ENCODE results near the gene RGL1. TPM values are rescaled to one million over a fixed set of nuclear protein-coding genes. Genes with fewer than 3 reads are reported as not detected.

RGL1 gene
- total RNA-seq, 1 donor from 2014 or later: 0.26 TPM

DNA sequence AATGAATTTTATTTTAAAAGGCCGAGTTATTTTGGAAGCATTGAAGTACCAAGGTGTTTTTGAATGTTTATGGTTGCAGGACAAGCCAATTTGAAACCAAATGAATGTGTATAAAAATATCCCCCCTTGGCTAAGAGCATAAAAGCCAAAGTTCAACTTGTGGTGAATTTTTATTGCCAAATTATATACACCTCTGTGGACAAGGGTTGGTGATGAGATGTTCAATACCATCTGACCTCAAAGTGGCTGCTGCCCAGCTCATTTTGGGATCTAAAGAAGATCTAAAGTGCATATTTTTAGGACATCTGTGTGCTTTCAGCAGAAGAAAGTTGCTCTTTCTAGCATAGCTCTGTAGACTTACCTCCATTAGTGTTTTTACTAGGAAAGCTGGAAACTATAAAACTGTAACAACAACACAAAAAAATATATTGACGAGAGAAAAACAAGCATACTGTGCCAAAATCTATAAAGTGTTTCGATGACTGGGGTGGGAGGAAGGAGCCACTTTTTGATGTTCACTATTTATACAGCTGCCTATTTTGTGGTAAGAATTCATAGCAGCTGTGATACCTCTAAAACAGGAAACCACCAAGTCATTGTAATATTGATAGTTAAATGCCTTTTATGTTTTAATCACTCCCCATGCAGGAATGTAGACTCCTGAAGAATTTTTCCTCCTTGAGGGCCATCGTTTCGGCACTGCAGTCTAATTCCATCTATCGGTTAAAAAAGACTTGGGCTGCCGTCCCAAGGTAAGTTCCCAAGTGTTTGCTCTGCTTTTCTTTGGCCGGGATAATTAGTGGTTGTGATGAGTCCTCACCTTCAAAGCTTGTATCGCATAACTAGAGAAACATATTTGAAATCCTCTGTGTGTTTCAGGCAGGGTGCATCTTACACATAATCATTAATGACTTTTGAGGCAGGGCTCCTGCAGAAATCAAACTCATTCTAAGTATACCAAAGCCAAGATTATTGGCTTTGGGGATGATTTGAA is 83.2 kb downstream of the RGL1 start:
- TF ChIP-seq, protein P1, sequence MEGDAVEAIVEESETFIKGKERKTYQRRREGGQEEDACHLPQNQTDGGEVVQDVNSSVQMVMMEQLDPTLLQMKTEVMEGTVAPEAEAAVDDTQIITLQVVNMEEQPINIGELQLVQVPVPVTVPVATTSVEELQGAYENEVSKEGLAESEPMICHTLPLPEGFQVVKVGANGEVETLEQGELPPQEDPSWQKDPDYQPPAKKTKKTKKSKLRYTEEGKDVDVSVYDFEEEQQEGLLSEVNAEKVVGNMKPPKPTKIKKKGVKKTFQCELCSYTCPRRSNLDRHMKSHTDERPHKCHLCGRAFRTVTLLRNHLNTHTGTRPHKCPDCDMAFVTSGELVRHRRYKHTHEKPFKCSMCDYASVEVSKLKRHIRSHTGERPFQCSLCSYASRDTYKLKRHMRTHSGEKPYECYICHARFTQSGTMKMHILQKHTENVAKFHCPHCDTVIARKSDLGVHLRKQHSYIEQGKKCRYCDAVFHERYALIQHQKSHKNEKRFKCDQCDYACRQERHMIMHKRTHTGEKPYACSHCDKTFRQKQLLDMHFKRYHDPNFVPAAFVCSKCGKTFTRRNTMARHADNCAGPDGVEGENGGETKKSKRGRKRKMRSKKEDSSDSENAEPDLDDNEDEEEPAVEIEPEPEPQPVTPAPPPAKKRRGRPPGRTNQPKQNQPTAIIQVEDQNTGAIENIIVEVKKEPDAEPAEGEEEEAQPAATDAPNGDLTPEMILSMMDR (IDR thresholded peaks at IDR 0.05; ENCODE audit: insufficient read depth, low read length, severe bottlenecking): no peak
- Histone ChIP-seq H3K36me3 (ENCODE audit: control insufficient read depth, insufficient read depth, low read length) (no peaks in the 10 kb centered on the region), H3K27me3 (ENCODE audit: control insufficient read depth, insufficient read depth, low read length) (no peaks in the 10 kb centered on the region), H3K4me3 (ENCODE audit: low read depth, low read length) (no peak overlapping the region)
- DNase-seq (ENCODE audit: low read depth): no peak
- no peak for FAIRE-seq

DNA sequence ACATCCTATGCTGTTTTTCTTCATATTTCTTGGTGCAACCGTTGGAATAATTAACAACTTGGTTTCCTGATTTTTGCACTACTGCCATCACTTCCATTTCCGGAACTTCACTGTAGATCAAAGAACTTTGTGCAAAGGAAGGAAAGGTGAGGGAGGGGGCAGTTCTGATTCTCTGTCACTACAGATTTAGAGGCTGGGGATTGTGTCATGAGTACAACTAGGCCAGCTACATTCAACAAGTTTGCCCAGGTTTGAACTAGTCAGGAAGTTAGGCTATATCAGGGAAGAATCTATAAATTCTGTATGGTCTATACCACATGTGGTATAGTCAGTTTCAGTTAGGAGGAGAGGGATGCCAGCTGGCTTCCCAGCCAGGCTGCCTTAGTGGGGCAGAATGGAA is 84.2 kb downstream of the RGL1 start:
- TF ChIP-seq, protein P1 (IDR thresholded peaks at IDR 0.05; ENCODE audit: insufficient read depth, low read length, severe bottlenecking): no peak
- Histone ChIP-seq H3K4me3 (ENCODE audit: low read depth, low read length) (no peak overlapping the region), H3K27me3 (ENCODE audit: control insufficient read depth, insufficient read depth, low read length) (no peaks in the 10 kb centered on the region), H3K36me3 (ENCODE audit: control insufficient read depth, insufficient read depth, low read length) (no peaks in the 10 kb centered on the region)
- DNase-seq (ENCODE audit: low read depth): peak; percentile 30
- FAIRE-seq: no peak

DNA sequence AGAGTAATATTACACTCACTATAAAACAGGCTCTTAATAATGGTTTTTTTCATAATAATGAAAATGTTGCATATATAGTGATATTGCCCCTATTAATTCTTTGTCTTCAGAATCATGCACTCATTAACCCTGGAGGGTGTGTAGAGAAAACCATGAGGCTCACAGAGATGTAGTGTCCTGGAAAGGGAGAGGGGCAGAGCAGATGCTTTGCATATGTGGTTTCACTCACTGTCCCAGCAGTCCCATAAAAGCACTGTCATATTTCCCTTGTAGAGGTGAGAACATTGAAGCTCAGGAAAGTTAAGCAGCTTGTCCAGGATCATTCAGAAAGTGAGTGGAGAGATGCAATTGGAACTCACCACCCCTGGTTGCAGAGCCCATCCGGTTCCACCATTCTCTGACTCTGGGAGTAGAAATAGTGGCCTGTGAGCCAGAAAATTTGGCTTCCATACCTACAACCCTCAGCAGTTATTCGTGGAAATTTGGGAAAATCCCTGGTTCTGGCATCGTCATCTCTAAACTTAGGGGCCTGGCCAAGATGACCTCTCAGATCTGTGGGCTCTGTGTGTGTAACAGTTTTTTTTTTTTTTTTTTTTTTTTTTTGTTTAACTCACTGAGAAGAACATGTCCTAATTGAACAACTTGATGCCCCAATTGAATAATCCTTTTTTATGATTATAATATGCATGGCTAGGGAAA is 86.4 kb downstream of the RGL1 start:
- no peak for FAIRE-seq
- DNase-seq (ENCODE audit: low read depth): no peak
- Histone ChIP-seq H3K27me3 (ENCODE audit: control insufficient read depth, insufficient read depth, low read length) (no peaks in the 10 kb centered on the region), H3K36me3 (ENCODE audit: control insufficient read depth, insufficient read depth, low read length) (no peaks in the 10 kb centered on the region), H3K4me3 (ENCODE audit: low read depth, low read length) (no peak overlapping the region)
- TF ChIP-seq, protein P1 (IDR thresholded peaks at IDR 0.05; ENCODE audit: insufficient read depth, low read length, severe bottlenecking): no peak

DNA sequence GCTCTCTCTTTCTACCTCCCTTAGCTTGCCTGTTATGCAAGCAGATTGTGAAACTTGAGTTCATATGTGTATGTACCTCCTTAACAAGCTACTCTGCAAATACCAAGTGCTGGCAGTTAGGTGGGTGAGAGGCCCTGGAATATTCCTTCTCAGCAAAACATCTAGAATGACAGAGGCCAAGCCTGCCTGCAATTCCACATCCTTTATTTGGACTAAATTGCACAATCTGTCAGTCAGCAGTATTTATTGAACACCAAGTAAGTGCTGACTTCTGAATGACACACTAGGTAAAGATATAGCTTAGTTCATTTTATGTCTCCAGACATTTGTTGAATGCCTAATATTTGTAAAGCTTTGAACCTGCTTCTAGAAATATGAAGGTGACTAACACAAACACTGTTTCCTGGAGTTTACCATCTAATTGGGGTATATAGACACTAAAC is 87.5 kb downstream of the RGL1 start:
- Histone ChIP-seq H3K4me3 (ENCODE audit: low read depth, low read length) (no peak overlapping the region), H3K27me3 (ENCODE audit: control insufficient read depth, insufficient read depth, low read length) (no peaks in the 10 kb centered on the region), H3K36me3 (ENCODE audit: control insufficient read depth, insufficient read depth, low read length) (no peaks in the 10 kb centered on the region)
- FAIRE-seq (no peak), DNase-seq (ENCODE audit: low read depth) (peak; percentile 75)
- TF ChIP-seq, protein P1 (IDR thresholded peaks at IDR 0.05; ENCODE audit: insufficient read depth, low read length, severe bottlenecking): no peak

DNA sequence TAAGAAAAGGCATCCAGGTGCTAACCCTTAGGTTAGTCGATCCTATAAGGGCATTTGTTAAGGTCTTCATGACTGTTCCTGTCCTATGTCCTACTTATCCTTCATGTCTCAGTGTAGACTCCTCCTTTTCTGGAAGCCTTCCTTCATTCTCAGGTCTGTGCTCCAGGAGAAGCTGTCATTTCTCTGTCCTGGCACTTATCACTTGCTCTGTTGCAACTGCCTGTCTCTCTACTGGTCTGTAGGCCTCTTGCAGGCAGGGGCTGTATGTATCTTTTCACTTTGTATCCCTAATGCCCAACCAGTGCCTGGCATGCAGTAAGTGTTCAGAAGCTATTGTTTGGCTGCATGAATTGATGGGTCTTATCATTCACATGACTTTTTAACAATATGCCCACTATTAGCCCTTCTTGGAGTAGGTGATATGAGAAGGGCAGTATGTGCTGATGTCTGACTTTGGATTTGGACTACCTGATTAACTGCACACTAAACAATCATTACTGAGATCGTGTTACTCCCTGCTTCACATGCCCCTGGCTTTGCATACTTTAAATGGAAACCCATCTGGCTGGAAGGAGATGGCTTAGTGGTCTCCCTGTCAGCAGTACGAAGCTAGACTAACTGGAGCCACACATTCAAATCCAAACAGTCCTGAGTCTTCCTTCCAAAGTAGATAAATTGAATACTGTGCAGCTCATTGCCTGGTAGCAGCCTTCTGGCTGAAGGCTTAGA is 88.8 kb downstream of the RGL1 start:
- no peak for FAIRE-seq
- Histone ChIP-seq H3K27me3 (ENCODE audit: control insufficient read depth, insufficient read depth, low read length) (no peaks in the 10 kb centered on the region), H3K4me3 (ENCODE audit: low read depth, low read length) (no peak overlapping the region), H3K36me3 (ENCODE audit: control insufficient read depth, insufficient read depth, low read length) (no peaks in the 10 kb centered on the region)
- DNase-seq (ENCODE audit: low read depth): no peak
- TF ChIP-seq, protein P1 (IDR thresholded peaks at IDR 0.05; ENCODE audit: insufficient read depth, low read length, severe bottlenecking): no peak

All from bronchial epithelial cell (primary cell).